Mesenchymal stem cell (in vitro differentiated cells and primary cell): Measurements from ENCODE around the gene MAP6.
A peak's percentile ranks its signal among the peaks of the same experiment; 100 is the strongest.

Experiments
- DNase-seq: peaks from one replicate; pipeline ENCODE4 v3.0.0-alpha.2; 2013
- H2AFZ ChIP-seq: one replicate; pipeline ENCODE4 v1.6.1; 2013; ENCODE audit warnings: low read depth, mild to moderate bottlenecking, control low read depth, inconsistent platforms, low read length, moderate library complexity
- H2AK5ac ChIP-seq: 2 replicates; pipeline ENCODE4 v1.6.1; 2013; ENCODE audit warnings: low read length, moderate library complexity, mild to moderate bottlenecking, inconsistent platforms; ENCODE audit not compliant: severe bottlenecking
- H2BK120ac ChIP-seq: one replicate; pipeline ENCODE4 v1.6.1; 2013; ENCODE audit warnings: low read depth, mild to moderate bottlenecking, inconsistent platforms, low read length, moderate library complexity
- H2BK12ac ChIP-seq, 2 experiments: one replicate each; pipeline ENCODE4 v1.6.1; 2013; ENCODE audit warnings: inconsistent platforms in 2 of 2, low read length in 2 of 2, mild to moderate bottlenecking in 2 of 2, moderate library complexity in 2 of 2, control low read depth in 1 of 2
- H2BK15ac ChIP-seq: one replicate; pipeline ENCODE4 v1.6.1; 2013; ENCODE audit warnings: mild to moderate bottlenecking, low read depth, inconsistent platforms; ENCODE audit not compliant: poor library complexity, severe bottlenecking
- H2BK5ac ChIP-seq: 2 replicates; pipeline ENCODE4 v1.6.1; 2013; ENCODE audit warnings: low read depth, mild to moderate bottlenecking, low read length, control low read depth, inconsistent platforms; ENCODE audit not compliant: poor library complexity, severe bottlenecking
- H3K14ac ChIP-seq, 2 experiments: one replicate each; pipeline ENCODE4 v1.6.1; 2013; ENCODE audit warnings: inconsistent platforms in 2 of 2, low read length in 2 of 2, control low read depth in 1 of 2, mild to moderate bottlenecking in 1 of 2, moderate library complexity in 1 of 2
- H3K18ac ChIP-seq, 2 experiments: one replicate each; pipeline ENCODE4 v1.6.1; 2013; ENCODE audit warnings: inconsistent platforms in 2 of 2, low read length in 2 of 2, control low read depth in 1 of 2, low read depth in 1 of 2, mild to moderate bottlenecking in 1 of 2
- H3K23ac ChIP-seq, 2 experiments: one replicate each; pipeline ENCODE4 v1.6.1; 2013; ENCODE audit warnings: inconsistent platforms in 2 of 2, low read length in 2 of 2, mild to moderate bottlenecking in 2 of 2, moderate library complexity in 2 of 2, control low read depth in 1 of 2
- H3K27ac ChIP-seq: 2 replicates; pipeline ENCODE4 v1.5.1; 2013; ENCODE audit warnings: mild to moderate bottlenecking, moderate library complexity, low read length, control low read depth, inconsistent platforms; ENCODE audit not compliant: poor library complexity, severe bottlenecking
- H3K27me3 ChIP-seq, 2 experiments: 2 replicates each; pipeline versions ENCODE4 v1.6.1 to v1.7.0; 2013; ENCODE audit warnings: low read length in 2 of 2, mild to moderate bottlenecking in 2 of 2, moderate library complexity in 2 of 2, control low read depth in 1 of 2, inconsistent platforms in 1 of 2; ENCODE audit not compliant: control insufficient read depth in 1 of 2, insufficient read depth in 1 of 2
- H3K36me3 ChIP-seq, 2 experiments: 2 replicates each; pipeline versions ENCODE4 v1.6.1 to v1.7.0; 2013; ENCODE audit warnings: low read length in 2 of 2, control low read depth in 1 of 2, inconsistent platforms in 1 of 2, low read depth in 1 of 2, mild to moderate bottlenecking in 1 of 2; ENCODE audit not compliant: insufficient read depth in 2 of 2, control insufficient read depth in 1 of 2
- H3K4ac ChIP-seq, 2 experiments: one replicate each; pipeline ENCODE4 v1.6.1; 2013; ENCODE audit warnings: inconsistent platforms in 2 of 2, low read length in 2 of 2, mild to moderate bottlenecking in 2 of 2, moderate library complexity in 2 of 2, control low read depth in 1 of 2, low read depth in 1 of 2
- H3K4me1 ChIP-seq: 2 replicates; pipeline ENCODE4 v1.6.1; 2013; ENCODE audit warnings: low read depth, low read length, control low read depth; ENCODE audit not compliant: control insufficient read depth, insufficient read depth
- H3K4me2 ChIP-seq: 2 replicates; pipeline ENCODE4 v1.6.1; 2013; ENCODE audit warnings: low read length, mild to moderate bottlenecking, inconsistent platforms; ENCODE audit not compliant: poor library complexity, severe bottlenecking
- H3K4me3 ChIP-seq, 2 experiments: 2 replicates each; pipeline versions ENCODE4 v1.5.1 to v1.7.0; 2013; ENCODE audit warnings: low read length in 2 of 2, mild to moderate bottlenecking in 2 of 2, control low read depth in 1 of 2, low read depth in 1 of 2; ENCODE audit not compliant: insufficient read depth in 1 of 2
- H3K79me1 ChIP-seq: replicated peaks from 2 replicates; pipeline ENCODE4 v1.6.1; 2013; ENCODE audit warnings: mild to moderate bottlenecking, control low read depth, low read length, inconsistent platforms; ENCODE audit not compliant: poor library complexity, severe bottlenecking
- H3K9ac ChIP-seq: 2 replicates; pipeline ENCODE4 v1.7.0; 2013; ENCODE audit warnings: mild to moderate bottlenecking, low read length, moderate library complexity
- H3K9me3 ChIP-seq: 2 replicates; pipeline ENCODE4 v1.7.0; 2013; ENCODE audit warnings: mild to moderate bottlenecking, low read length; ENCODE audit not compliant: control insufficient read depth
- H4K8ac ChIP-seq: one replicate; pipeline ENCODE4 v1.6.1; 2013; ENCODE audit warnings: inconsistent platforms, mild to moderate bottlenecking, low read length, moderate library complexity
- H4K91ac ChIP-seq: one replicate; pipeline ENCODE4 v1.6.1; 2013; ENCODE audit warnings: mild to moderate bottlenecking, low read length, inconsistent platforms
- WGBS: methylation state at CpG from one replicate; pipeline ENCODE4 v1.1.7; 2013; ENCODE audit warnings: mixed read lengths; 5-methylcytosine and 5-hydroxymethylcytosine counted together

MAP6 gene

GRCh38 chr11:75659836-75660235 lies 9.0 kb downstream of the MAP6 start:
- H3K4me1 ChIP-seq, result no peaks in the 10 kb centered on the region
- no peak overlapping the region for H3K4ac ChIP-seq
- H3K9me3 ChIP-seq, result no peaks in the 10 kb centered on the region
- no peak overlapping the region for H3K14ac ChIP-seq
- H4K91ac ChIP-seq, result no peak overlapping the region
- no peak overlapping the region for H3K4me2 ChIP-seq
- no peak overlapping the region for H3K18ac ChIP-seq
- H3K27me3 ChIP-seq, result peaks cover 0 to 23% of the 10 kb centered on the region in 2 experiments
- no peaks in the 10 kb centered on the region for H3K36me3 ChIP-seq
- H2BK15ac ChIP-seq, result no peak overlapping the region
- H3K23ac ChIP-seq, result no peak overlapping the region
- H4K8ac ChIP-seq, result no peak overlapping the region
- no peak overlapping the region for H2AFZ ChIP-seq
- H3K4me3 ChIP-seq, result no peak overlapping the region
- H2BK5ac ChIP-seq, result no peak overlapping the region
- no peak overlapping the region for H2AK5ac ChIP-seq
- DNase-seq, result no peak
- H2BK120ac ChIP-seq, result no peak overlapping the region
- no peak overlapping the region for H3K9ac ChIP-seq
- H3K27ac ChIP-seq, result no peak overlapping the region
- no peaks in the 10 kb centered on the region for H3K79me1 ChIP-seq
- WGBS, result no CpG with 5 or more reads among the region's 1 CpG
- no peak overlapping the region for H2BK12ac ChIP-seq

- no peak for DNase-seq
- no peak overlapping the region for H2BK12ac ChIP-seq
- no peak overlapping the region for H2AK5ac ChIP-seq
- no peak overlapping the region for H3K4me3 ChIP-seq
- peak overlapping the region; percentile 58 for H2AFZ ChIP-seq
- no peak overlapping the region for H3K23ac ChIP-seq
- H3K14ac ChIP-seq, result no peak overlapping the region
- H3K4ac ChIP-seq, result no peak overlapping the region
- H3K9me3 ChIP-seq, result no peaks in the 10 kb centered on the region
- peak overlapping the region; percentile 66 for H4K8ac ChIP-seq
- no peak overlapping the region for H2BK15ac ChIP-seq
- H3K27me3 ChIP-seq, result peaks cover 0 to 20% of the 10 kb centered on the region in 2 experiments
- no peaks in the 10 kb centered on the region for H3K4me1 ChIP-seq
- no peak overlapping the region for H3K9ac ChIP-seq
- H4K91ac ChIP-seq, result no peak overlapping the region
- no peak overlapping the region for H3K27ac ChIP-seq
- H3K36me3 ChIP-seq, result no peaks in the 10 kb centered on the region
- WGBS, result 64% methylated on average over 6 of the region's 6 CpGs
- H3K4me2 ChIP-seq, result no peak overlapping the region
- H3K79me1 ChIP-seq, result no peaks in the 10 kb centered on the region
- no peak overlapping the region for H2BK5ac ChIP-seq
- H2BK120ac ChIP-seq, result no peak overlapping the region
- H3K18ac ChIP-seq, result no peak overlapping the region
Measured at GRCh38 chr11:75656044-75656727, 12.7 kb downstream of the MAP6 start.

- Histone ChIP-seq H2AK5ac (no peak overlapping the region), H3K9ac (no peak overlapping the region), H2BK12ac (no peak overlapping the region), H2BK5ac (no peak overlapping the region), H3K27me3 (peaks cover 0 to 24% of the 10 kb centered on the region in 2 experiments), H3K18ac (no peak overlapping the region), H3K4me3 (no peak overlapping the region), H3K36me3 (no peaks in the 10 kb centered on the region), H3K9me3 (no peaks in the 10 kb centered on the region), H4K8ac (no peak overlapping the region), H2BK120ac (no peak overlapping the region), H3K14ac (peak overlapping the region in 1 of 2 experiments; percentile 71), H3K23ac (no peak overlapping the region), H2BK15ac (no peak overlapping the region), H3K4me1 (no peaks in the 10 kb centered on the region), H3K4me2 (no peak overlapping the region), H3K4ac (no peak overlapping the region), H4K91ac (no peak overlapping the region), H3K79me1 (no peaks in the 10 kb centered on the region), H3K27ac (no peak overlapping the region), H2AFZ (no peak overlapping the region)
- no peak for DNase-seq
Measured at GRCh38 chr11:75655605-75656004, 13.2 kb downstream of the MAP6 start.

GRCh38 chr11:75654314-75654713 lies 14.5 kb downstream of the MAP6 start:
- H4K91ac ChIP-seq, result no peak overlapping the region
- no peak overlapping the region for H4K8ac ChIP-seq
- no peak overlapping the region for H2BK5ac ChIP-seq
- H3K4me1 ChIP-seq, result no peaks in the 10 kb centered on the region
- no peak overlapping the region for H3K27ac ChIP-seq
- H3K18ac ChIP-seq, result no peak overlapping the region
- no peak overlapping the region for H2BK120ac ChIP-seq
- H3K36me3 ChIP-seq, result no peaks in the 10 kb centered on the region
- H3K9ac ChIP-seq, result no peak overlapping the region
- no peak overlapping the region for H3K23ac ChIP-seq
- H3K27me3 ChIP-seq, result peaks cover 0 to 23% of the 10 kb centered on the region in 2 experiments
- no peak overlapping the region for H3K4me2 ChIP-seq
- WGBS, result 29% methylated on average over 2 of the region's 3 CpGs
- no peaks in the 10 kb centered on the region for H3K9me3 ChIP-seq
- H3K4me3 ChIP-seq, result no peak overlapping the region
- H3K14ac ChIP-seq, result no peak overlapping the region
- no peak overlapping the region for H2BK15ac ChIP-seq
- H3K4ac ChIP-seq, result no peak overlapping the region
- no peak overlapping the region for H2BK12ac ChIP-seq
- H2AK5ac ChIP-seq, result no peak overlapping the region
- no peak overlapping the region for H2AFZ ChIP-seq
- no peaks in the 10 kb centered on the region for H3K79me1 ChIP-seq
- no peak for DNase-seq
